Thyroid gland (tissue), 4 donors: Measurements from ENCODE around the gene OPRM1. TPM values are rescaled to one million over a fixed set of nuclear protein-coding genes. Genes with fewer than 3 reads are reported as not detected.

Experiments used
- DNase-seq, 2 donors: peaks; one replicate each; pipeline ENCODE4 v3.0.0-alpha.2; 2019
- H3K27ac ChIP-seq, 3 donors: fragments of 200-600 bp; sonication (generic); 1 replicate in 2 of 3; 2 replicates in 1 of 3; pipeline ENCODE4 v1.5.1; 2016 to 2019; ENCODE audit warnings: mild to moderate bottlenecking in 1 of 3, moderate library complexity in 1 of 3
- H3K27me3 ChIP-seq: fragments of 200-600 bp; sonication (generic); one replicate; pipeline ENCODE4 v1.5.1; 2019
- H3K36me3 ChIP-seq, 2 donors: fragments of 200-600 bp; sonication (generic); one replicate each; pipeline ENCODE4 v1.5.1; 2016 to 2019
- H3K4me1 ChIP-seq, 2 donors: fragments of 200-600 bp; sonication (generic); one replicate each; pipeline ENCODE4 v1.5.1; 2017 to 2019
- H3K4me3 ChIP-seq, 3 donors: fragments of 200-600 bp; sonication (generic); replicated peaks in 1 of 3; 1 replicate in 2 of 3; 2 replicates in 1 of 3; pipeline ENCODE4 v1.5.1; 2016; ENCODE audit warnings: mild to moderate bottlenecking in 1 of 3
- H3K9me3 ChIP-seq: fragments of 200-600 bp; sonication (generic); one replicate; pipeline ENCODE4 v1.5.1; 2017
- CTCF ChIP-seq, 6 experiments: fragments of 200-600 bp in 3 of 6; fragments of 450-650 bp in 3 of 6; sonication (generic) in 3 of 6; IDR thresholded peaks; one replicate each; pipeline ENCODE4 v1.5.1; 2016 to 2019; ENCODE audit warnings: antibody characterized with exemption in 6 of 6, mild to moderate bottlenecking in 2 of 6, inconsistent platforms in 1 of 6, moderate library complexity in 1 of 6
- POLR2A ChIP-seq, 2 donors: fragments of 450-650 bp; IDR thresholded peaks; one replicate each; pipeline ENCODE4 v1.6.1; 2017; ENCODE audit warnings: antibody characterized with exemption in 2 of 2, mild to moderate bottlenecking in 2 of 2, moderate library complexity in 1 of 2
- WGBS, 2 donors: methylation state at CpG; one replicate each; pipeline ENCODE4 v1.1.5; 2017; 5-methylcytosine and 5-hydroxymethylcytosine counted together
- intact Hi-C: fragments of 100-400 bp; cut with DNase I; formaldehyde crosslinking; loops from one replicate; pipeline ENCODE4 v1.15.1; 2023
- total RNA-seq, 4 donors: library from RNA; depleted of rRNA; stranded (reverse); fragments of >200 nt; gene quantifications; one replicate each; pipeline ENCODE4 v1.2.3, GENCODE V29; 2016

Gene OPRM1
- total RNA-seq, 4 donors from 2014 or later, result not detected

DNA sequence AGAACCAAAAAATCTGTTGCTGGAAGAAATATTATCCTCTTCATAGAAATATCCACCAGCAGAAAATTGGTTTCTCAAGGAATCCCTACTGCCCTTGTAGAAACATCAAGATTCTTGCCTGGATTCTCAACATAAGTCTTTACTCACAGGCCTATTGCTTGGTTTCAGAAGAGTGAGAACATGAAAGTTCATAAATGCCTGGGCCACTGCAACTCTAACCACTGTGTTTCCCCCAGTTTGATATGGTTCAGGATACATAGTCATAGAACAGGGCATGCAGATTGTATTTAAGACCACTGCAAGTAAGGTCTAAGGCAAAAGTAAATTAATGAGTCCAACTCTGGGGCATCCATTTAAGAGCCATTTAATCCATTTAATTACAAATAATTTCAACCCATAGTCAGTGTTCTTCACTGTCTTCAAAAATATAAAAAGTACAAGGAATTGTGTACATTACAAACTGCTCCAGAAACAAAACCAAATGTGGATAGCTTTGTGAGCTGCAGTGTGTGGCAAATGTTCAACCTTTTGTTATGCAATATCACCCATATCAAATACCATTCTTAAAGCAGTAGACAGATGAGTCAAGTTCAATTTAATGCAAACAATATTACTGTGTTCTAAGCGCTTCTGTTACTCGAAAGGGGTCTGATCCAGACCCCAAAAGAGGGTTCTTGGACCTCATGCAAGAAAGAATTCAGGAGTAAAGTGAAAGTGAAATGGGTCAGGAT lies 83.3 kb downstream of the OPRM1 start:
- WGBS, 2 donors, result 89 to 93% methylated on average over 2 of the region's 2 CpGs
- Histone ChIP-seq H3K27me3 (no peaks in the 10 kb centered on the region), H3K4me3 (no peak overlapping the region), H3K27ac (no peak overlapping the region), H3K4me1 (no peaks in the 10 kb centered on the region), H3K9me3 (no peaks in the 10 kb centered on the region), H3K36me3 (no peaks in the 10 kb centered on the region)
- no peak for DNase-seq
- no peak for TF ChIP-seq POLR2A (IDR thresholded peaks at IDR 0.05)
- TF ChIP-seq CTCF (IDR thresholded peaks at IDR 0.05), result no peak
- intact Hi-C loops, result no loop called here

DNA sequence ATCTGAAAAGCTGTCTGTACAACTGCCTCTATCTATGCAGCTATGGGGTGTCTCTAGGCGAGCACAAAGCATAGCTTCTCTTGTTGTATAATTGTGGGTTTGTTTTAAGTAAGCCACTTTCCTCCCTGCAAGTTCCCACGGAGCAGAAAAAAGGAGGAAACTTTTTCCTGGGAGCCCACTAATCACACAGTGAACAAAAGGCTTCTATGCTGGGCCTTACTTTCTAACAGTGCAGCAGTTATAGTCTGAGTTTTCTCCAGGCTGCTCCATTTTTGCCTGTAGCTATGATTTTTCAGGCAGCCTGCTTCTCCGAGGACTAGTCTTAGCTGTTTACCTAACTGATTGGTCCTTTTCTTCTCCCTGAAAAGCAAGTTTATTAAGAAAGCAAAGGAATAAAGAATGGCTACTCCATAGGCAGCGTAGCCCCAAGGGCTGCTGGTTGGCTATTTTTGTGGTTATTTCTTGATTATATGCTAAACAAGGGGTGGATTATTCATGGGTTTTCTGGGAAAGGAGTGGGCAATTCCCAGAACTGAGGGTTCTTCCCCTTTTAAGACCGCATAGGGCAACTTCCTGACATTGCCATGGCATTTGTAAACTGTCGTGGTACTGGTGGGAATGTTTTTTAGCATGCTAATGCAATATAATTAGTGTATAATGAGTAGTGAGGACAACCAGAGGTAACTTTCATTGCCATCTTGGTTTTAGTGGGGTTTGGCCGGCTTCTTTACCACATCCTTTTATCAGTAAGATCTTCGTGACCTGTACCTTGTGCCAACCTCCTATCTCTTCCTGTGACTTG lies 84.3 kb downstream of the OPRM1 start:
- no peaks in the 10 kb centered on the region for H3K36me3 ChIP-seq
- no peaks in the 10 kb centered on the region for H3K9me3 ChIP-seq
- H3K4me3 ChIP-seq, result no peak overlapping the region
- DNase-seq, result no peak
- H3K27me3 ChIP-seq, result no peaks in the 10 kb centered on the region
- TF ChIP-seq CTCF (IDR thresholded peaks at IDR 0.05) (no peak), POLR2A (IDR thresholded peaks at IDR 0.05) (no peak)
- H3K4me1 ChIP-seq, result no peaks in the 10 kb centered on the region
- 68 to 69% methylated on average over 8 of the region's 8 CpGs for WGBS, 2 donors
- no peak overlapping the region for H3K27ac ChIP-seq
- intact Hi-C loops, result no loop called here

- no peak for DNase-seq
- no peaks in the 10 kb centered on the region for H3K4me1 ChIP-seq
- no peaks in the 10 kb centered on the region for H3K27me3 ChIP-seq
- no peaks in the 10 kb centered on the region for H3K9me3 ChIP-seq
- H3K4me3 ChIP-seq, result no peak overlapping the region
- H3K27ac ChIP-seq, result no peak overlapping the region
- intact Hi-C loops, result no loop called here
- no peaks in the 10 kb centered on the region for H3K36me3 ChIP-seq
- TF ChIP-seq CTCF (IDR thresholded peaks at IDR 0.05) (no peak), POLR2A (IDR thresholded peaks at IDR 0.05) (no peak)
- WGBS, 2 donors, result 90 to 96% methylated on average over 2 of the region's 2 CpGs
Measured at GRCh38 chr6:154125421-154125820, 86.4 kb downstream of the OPRM1 start.

GRCh38 chr6:154127657-154128056 lies 88.6 kb downstream of the OPRM1 start:
- no peaks in the 10 kb centered on the region for H3K36me3 ChIP-seq
- no peak overlapping the region for H3K27ac ChIP-seq
- intact Hi-C loops, result no loop called here
- WGBS, 2 donors, result 54 to 64% methylated on average over 2 of the region's 2 CpGs
- H3K9me3 ChIP-seq, result no peaks in the 10 kb centered on the region
- TF ChIP-seq CTCF (IDR thresholded peaks at IDR 0.05) (no peak), POLR2A (IDR thresholded peaks at IDR 0.05) (no peak)
- DNase-seq, result no peak
- no peaks in the 10 kb centered on the region for H3K4me1 ChIP-seq
- H3K27me3 ChIP-seq, result no peaks in the 10 kb centered on the region
- no peak overlapping the region for H3K4me3 ChIP-seq
